GM19395 (cell line): ENCODE measurements around the gene CHMP6.

Source experiments
- ATAC-seq: cut with Tn5 transposase; IDR thresholded peaks from one replicate; pipeline ENCODE4 v1.9.1; 2021; ENCODE audit warnings: mild to moderate bottlenecking, moderate library complexity; ENCODE audit not compliant: unreplicated experiment

The CHMP6 gene

GRCh38 chr17:80992077-80992947 is 671 bp downstream of the CHMP6 start:
- no peak for ATAC-seq

GRCh38 chr17:80992948-80993624 is 1.4 kb downstream of the CHMP6 start:
- no peak for ATAC-seq

GRCh38 chr17:80995131-80995530 is 3.5 kb downstream of the CHMP6 start:
- ATAC-seq, result no peak

GRCh38 chr17:80996422-80997305 is 5.0 kb downstream of the CHMP6 start:
- ATAC-seq, result no peak

GRCh38 chr17:80997424-80998117 is 5.9 kb downstream of the CHMP6 start:
- ATAC-seq, result no peak

- ATAC-seq, result no peak
These were observed 6.6 kb downstream of the CHMP6 start for GRCh38 chr17:80998118-80998747.

- ATAC-seq, result no peak
These were observed 7.3 kb downstream of the CHMP6 start for GRCh38 chr17:80998748-80999535.

GRCh38 chr17:80999536-81000333 is 8.1 kb downstream of the CHMP6 start:
- ATAC-seq, result no peak

- no peak for ATAC-seq
These were observed 8.6 kb downstream of the CHMP6 start for GRCh38 chr17:81000334-81000630.

- ATAC-seq, result no peak
These were observed 9.2 kb downstream of the CHMP6 start for GRCh38 chr17:81000631-81001357.

- ATAC-seq, result no peak
These were observed 10.4 kb downstream of the CHMP6 start for GRCh38 chr17:81002013-81002384.

GRCh38 chr17:81002409-81003361 is 11.0 kb downstream of the CHMP6 start:
- ATAC-seq, result no peak

- ATAC-seq, result no peak
These were observed 12.3 kb downstream of the CHMP6 start for GRCh38 chr17:81003711-81004475.

- ATAC-seq, result no peak
These were observed 15.2 kb downstream of the CHMP6 start for GRCh38 chr17:81006891-81007290.

GRCh38 chr17:81008140-81008539 is 16.5 kb downstream of the CHMP6 start:
- no peak for ATAC-seq

- no peak for ATAC-seq
These were observed 17.5 kb downstream of the CHMP6 start for GRCh38 chr17:81009136-81009535.
